Measurements from ENCODE around the gene THSD7A. TPM values are rescaled to one million over a fixed set of nuclear protein-coding genes. Genes with fewer than 3 reads are reported as not detected.

Gene THSD7A
- polyA plus RNA-seq, 1 donor from 2014 or later: 18.5 TPM

DNA sequence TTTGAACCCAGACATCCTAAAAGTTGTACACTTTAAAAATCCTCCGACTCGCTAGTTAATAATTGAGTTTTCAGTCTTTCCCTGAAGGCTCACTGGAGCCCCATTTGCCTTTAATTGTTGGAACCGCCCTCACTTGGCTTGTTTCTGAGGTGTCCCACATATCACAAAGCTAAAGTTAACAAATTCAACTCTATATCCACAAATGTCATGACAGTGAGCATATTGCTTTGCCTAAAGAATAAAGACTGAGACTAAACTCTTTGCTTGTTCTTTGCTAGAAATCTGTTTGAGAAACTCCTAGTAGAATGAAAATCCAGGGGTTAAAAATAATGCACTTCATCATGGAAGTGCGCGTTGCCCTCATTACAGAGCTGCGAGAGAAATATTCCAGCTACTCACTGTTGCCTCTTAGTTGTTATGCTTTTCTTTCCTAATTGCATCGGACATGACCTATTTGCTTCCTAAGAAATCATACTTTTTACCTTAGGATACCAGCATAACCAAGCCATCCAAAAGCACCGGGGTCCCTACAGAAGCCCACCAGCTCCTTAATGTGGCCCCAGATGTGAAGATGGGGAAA is 752 bp downstream of the THSD7A start:
- Histone ChIP-seq H3K9me2 (ENCODE audit: insufficient read depth, low read length) (no peaks in the 10 kb centered on the region), H4K20me1 (ENCODE audit: insufficient read depth) (no peaks in the 10 kb centered on the region), H2AFZ (ENCODE audit: low read depth, low read length) (peak overlapping the region; percentile 31), H3K79me2 (replicated peaks; ENCODE audit: insufficient read depth, low read length) (peaks cover 13% of the 10 kb centered on the region), H3K4me3 (ENCODE audit: low read length) (peak overlapping the region; percentile 82), H3K4me2 (ENCODE audit: low read length) (peak overlapping the region; percentile 98), H3K36me3 (ENCODE audit: insufficient read depth, low read length) (no peaks in the 10 kb centered on the region), H3K9me3 (ENCODE audit: low read length) (no peaks in the 10 kb centered on the region), H3K9ac (ENCODE audit: low read length) (peak overlapping the region; percentile 87), H3F3A (ENCODE audit: insufficient read depth, low read length, poor library complexity, severe bottlenecking) (peaks cover 6% of the 10 kb centered on the region), H3K27me3 (ENCODE audit: insufficient read depth, low read depth, low read length) (no peaks in the 10 kb centered on the region), H3K27ac (ENCODE audit: low read length) (peak overlapping the region; percentile 88)
- TF ChIP-seq POLR2AphosphoS5 (IDR thresholded peaks at IDR 0.05): no peak
- TF ChIP-seq MXI1 (conservative IDR thresholded peaks at IDR 0.05; ENCODE audit: poor library complexity, severe bottlenecking): no peak
- TF ChIP-seq EP300 (conservative IDR thresholded peaks at IDR 0.05; ENCODE audit: poor library complexity, severe bottlenecking): no peak
- no peak for TF ChIP-seq REST (IDR thresholded peaks at IDR 0.05; ENCODE audit: borderline replicate concordance)
- TF ChIP-seq TAF1 (IDR thresholded peaks at IDR 0.05; ENCODE audit: low read depth): no peak
- TF ChIP-seq RAD21 (conservative IDR thresholded peaks at IDR 0.05): no peak
- TF ChIP-seq, protein P1, sequence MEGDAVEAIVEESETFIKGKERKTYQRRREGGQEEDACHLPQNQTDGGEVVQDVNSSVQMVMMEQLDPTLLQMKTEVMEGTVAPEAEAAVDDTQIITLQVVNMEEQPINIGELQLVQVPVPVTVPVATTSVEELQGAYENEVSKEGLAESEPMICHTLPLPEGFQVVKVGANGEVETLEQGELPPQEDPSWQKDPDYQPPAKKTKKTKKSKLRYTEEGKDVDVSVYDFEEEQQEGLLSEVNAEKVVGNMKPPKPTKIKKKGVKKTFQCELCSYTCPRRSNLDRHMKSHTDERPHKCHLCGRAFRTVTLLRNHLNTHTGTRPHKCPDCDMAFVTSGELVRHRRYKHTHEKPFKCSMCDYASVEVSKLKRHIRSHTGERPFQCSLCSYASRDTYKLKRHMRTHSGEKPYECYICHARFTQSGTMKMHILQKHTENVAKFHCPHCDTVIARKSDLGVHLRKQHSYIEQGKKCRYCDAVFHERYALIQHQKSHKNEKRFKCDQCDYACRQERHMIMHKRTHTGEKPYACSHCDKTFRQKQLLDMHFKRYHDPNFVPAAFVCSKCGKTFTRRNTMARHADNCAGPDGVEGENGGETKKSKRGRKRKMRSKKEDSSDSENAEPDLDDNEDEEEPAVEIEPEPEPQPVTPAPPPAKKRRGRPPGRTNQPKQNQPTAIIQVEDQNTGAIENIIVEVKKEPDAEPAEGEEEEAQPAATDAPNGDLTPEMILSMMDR (IDR thresholded peaks at IDR 0.05; ENCODE audit: poor library complexity, severe bottlenecking): no peak
- TF ChIP-seq SMC3 (conservative IDR thresholded peaks at IDR 0.05; ENCODE audit: poor library complexity): no peak
- TF ChIP-seq EZH2 (IDR thresholded peaks at IDR 0.05; ENCODE audit: borderline replicate concordance, insufficient read depth, low read length, poor library complexity, severe bottlenecking): no peak

GRCh38 chr7:11830582-11831155 is 1.3 kb downstream of the THSD7A start:
- Histone ChIP-seq H3K36me3 (ENCODE audit: insufficient read depth, low read length) (no peaks in the 10 kb centered on the region), H3K27ac (ENCODE audit: low read length) (peak overlapping the region; percentile 88), H3K27me3 (ENCODE audit: insufficient read depth, low read depth, low read length) (no peaks in the 10 kb centered on the region), H3K79me2 (replicated peaks; ENCODE audit: insufficient read depth, low read length) (peaks cover 13% of the 10 kb centered on the region), H3K4me3 (ENCODE audit: low read length) (peak overlapping the region; percentile 82), H2AFZ (ENCODE audit: low read depth, low read length) (no peak overlapping the region), H4K20me1 (ENCODE audit: insufficient read depth) (no peaks in the 10 kb centered on the region), H3F3A (ENCODE audit: insufficient read depth, low read length, poor library complexity, severe bottlenecking) (peaks cover 6% of the 10 kb centered on the region), H3K9me3 (ENCODE audit: low read length) (no peaks in the 10 kb centered on the region), H3K9me2 (ENCODE audit: insufficient read depth, low read length) (no peaks in the 10 kb centered on the region), H3K9ac (ENCODE audit: low read length) (peak overlapping the region; percentile 87), H3K4me2 (ENCODE audit: low read length) (peak overlapping the region; percentile 98)
- peak; percentile 17 for TF ChIP-seq SMC3 (conservative IDR thresholded peaks at IDR 0.05; ENCODE audit: poor library complexity)
- no peak for TF ChIP-seq POLR2AphosphoS5 (IDR thresholded peaks at IDR 0.05)
